C4-2B (cell line): ENCODE data around the gene LRRC75A.

Source experiments
- CTCF ChIP-seq: fragments of 450-650 bp; conservative IDR thresholded peaks from 2 replicates; pipeline ENCODE4 v1.5.1; 2017; ENCODE audit warnings: mild to moderate bottlenecking
- ZFX ChIP-seq: fragments of 450-650 bp; IDR thresholded peaks from 2 replicates; pipeline ENCODE4 v1.6.1; 2017

DNA sequence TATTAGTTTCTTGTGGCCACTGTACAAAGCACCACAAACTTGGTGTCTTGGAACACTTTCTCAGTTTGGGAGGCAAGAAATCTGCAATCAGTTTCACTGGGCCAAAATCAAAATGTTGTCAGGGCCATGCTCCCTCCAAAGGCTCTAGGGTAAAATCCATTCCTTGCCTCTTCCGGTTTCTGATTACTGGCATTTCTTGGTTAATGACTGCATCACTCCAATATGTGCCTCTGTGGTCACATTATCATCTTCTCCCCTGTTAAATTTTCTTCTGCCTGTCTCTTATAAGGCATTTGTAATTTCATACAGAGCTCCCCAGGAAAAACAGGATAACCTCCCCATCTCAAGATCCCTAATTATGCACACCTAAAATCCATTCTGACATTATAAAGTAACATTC is 42.2 kb upstream of the LRRC75A start:
- TF ChIP-seq CTCF: no peak
- no peak for TF ChIP-seq ZFX
